A549 (cell line): ENCODE measurements around the gene SLC6A7. TPM values are rescaled to one million over a fixed set of nuclear protein-coding genes. Genes with fewer than 3 reads are reported as not detected.
A peak's percentile ranks its signal among the peaks of the same experiment; 100 is the strongest.

Experiments
- ATAC-seq, 2 experiments: fragments of 200-7000 bp in 1 of 2; fragments of >200 bp in 1 of 2; cut with Nextera tagmentation in 1 of 2; cut with Tn5 transposase in 1 of 2; 3 replicates each; pipeline versions ENCODE4 v1.8.0 to v1.9.1; 2018 to 2020; ENCODE audit warnings: mild to moderate bottlenecking in 1 of 2, moderate library complexity in 1 of 2
- CTCF ChIA-PET: fragments of 300-600 bp; sonication (Branson Sonifier 250); formaldehyde crosslinking; extraction: SDS; loops from one replicate; lab custom pipeline; 2021; ENCODE audit warnings: antibody characterized with exemption, inconsistent platforms; lab: Yijun Ruan, JAX
- POLR2A ChIA-PET: fragments of 350-600 bp; formaldehyde crosslinking; extraction: SDS; loops from one replicate; lab custom pipeline; 2021; ENCODE audit warnings: antibody characterized with exemption, inconsistent platforms; lab: Yijun Ruan, JAX
- DNase-seq, 2 experiments: peaks; one replicate each; pipeline versions ENCODE4 v3.0.0 to v3.0.0-alpha.2; 2011 to 2016; ENCODE audit warnings: low read depth in 1 of 2, low spot score in 1 of 2
- FAIRE-seq: peaks from 2 replicates; lab custom pipeline; 2011; peaks lifted over from hg19 to GRCh38; lab: Jason Lieb, UNC
- H3K27ac ChIP-seq, 2 experiments: fragments of >200 bp; sonication (Bioruptor Twin); formaldehyde crosslinking; 3 replicates each; pipeline ENCODE4 v1.5.1; 2016 to 2017
- H3K4me1 ChIP-seq: fragments of >200 bp; sonication (Bioruptor Twin); formaldehyde crosslinking; 3 replicates; pipeline ENCODE4 v1.6.1; 2016
- H3K4me2 ChIP-seq: fragments of >200 bp; sonication (Bioruptor Twin); formaldehyde crosslinking; 3 replicates; pipeline ENCODE4 v1.6.1; 2016
- H3K4me3 ChIP-seq: fragments of >200 bp; sonication (Bioruptor Twin); formaldehyde crosslinking; 3 replicates; pipeline ENCODE4 v1.5.1; 2016
- H3K9me3 ChIP-seq: fragments of >200 bp; sonication (Bioruptor Twin); formaldehyde crosslinking; 3 replicates; pipeline ENCODE4 v1.6.1; 2016
- ATOH8 ChIP-seq: fragments of 250-450 bp; sonication (Bioruptor Pico); IDR thresholded peaks from 2 replicates; pipeline ENCODE4 v1.5.0; 2020; ENCODE audit warnings: low read depth, mild to moderate bottlenecking, moderate library complexity
- BCL3 ChIP-seq: fragments of >200 bp; sonication (Bioruptor Twin); formaldehyde crosslinking; IDR thresholded peaks from 3 replicates; pipeline ENCODE4 v1.6.1; 2016
- BHLHE40 ChIP-seq: IDR thresholded peaks from 2 replicates; pipeline ENCODE4 v1.6.1; 2012; ENCODE audit warnings: low read depth, low read length, inconsistent platforms
- CHD2 ChIP-seq: fragments of 150-350 bp; IDR thresholded peaks from 2 replicates; pipeline ENCODE4 v1.6.1; 2014; ENCODE audit warnings: low read length; ENCODE audit not compliant: partially characterized antibody
- CTCF ChIP-seq: fragments of >200 bp; sonication (Bioruptor Twin); formaldehyde crosslinking; IDR thresholded peaks from 3 replicates; pipeline ENCODE4 v1.5.1; 2016
- E2F6 ChIP-seq: IDR thresholded peaks from 2 replicates; pipeline ENCODE4 v1.6.1; 2012; ENCODE audit warnings: low read depth, borderline replicate concordance
- EHF ChIP-seq: fragments of 250-450 bp; sonication (Bioruptor Pico); IDR thresholded peaks from 2 replicates; pipeline ENCODE4 v1.5.0; 2020; ENCODE audit warnings: mild to moderate bottlenecking
- FOSB ChIP-seq: fragments of 250-450 bp; sonication (Bioruptor Pico); IDR thresholded peaks from 2 replicates; pipeline ENCODE4 v1.5.0; 2020; ENCODE audit warnings: mild to moderate bottlenecking, moderate library complexity
- FOSL2 ChIP-seq, 2 experiments: fragments of 450-650 bp in 1 of 2; fragments of >200 bp in 1 of 2; sonication (Bioruptor Twin) in 1 of 2; formaldehyde crosslinking; IDR thresholded peaks; 2 replicates each; pipeline versions ENCODE4 v1.5.0 to v1.6.1; 2016 to 2020; ENCODE audit warnings: mild to moderate bottlenecking in 1 of 2, moderate library complexity in 1 of 2
- GATA3 ChIP-seq: IDR thresholded peaks from 2 replicates; pipeline ENCODE4 v1.6.1; 2012; ENCODE audit warnings: borderline replicate concordance
- HDAC2 ChIP-seq: fragments of 200-600 bp; sonication (generic); IDR thresholded peaks from 2 replicates; pipeline ENCODE4 v1.6.1; 2016
- HMGXB4 ChIP-seq: fragments of 250-450 bp; sonication (Bioruptor Pico); IDR thresholded peaks from 2 replicates; pipeline ENCODE4 v1.5.0; 2021; ENCODE audit warnings: mild to moderate bottlenecking, moderate library complexity, borderline replicate concordance
- HOXA7 ChIP-seq: fragments of 250-450 bp; sonication (Bioruptor Pico); IDR thresholded peaks from 2 replicates; pipeline ENCODE4 v1.5.0; 2020; ENCODE audit warnings: mild to moderate bottlenecking, moderate library complexity
- HOXB13 ChIP-seq: fragments of 250-450 bp; sonication (Bioruptor Pico); IDR thresholded peaks from 2 replicates; pipeline ENCODE4 v1.5.0; 2020; ENCODE audit warnings: low read depth, mild to moderate bottlenecking, moderate library complexity
- HOXB5 ChIP-seq: fragments of 250-450 bp; sonication (Bioruptor Pico); IDR thresholded peaks from 2 replicates; pipeline ENCODE4 v1.5.0; 2020; ENCODE audit warnings: mild to moderate bottlenecking, moderate library complexity
- JUNB ChIP-seq: fragments of >200 bp; sonication (Bioruptor Twin); formaldehyde crosslinking; IDR thresholded peaks from 2 replicates; pipeline ENCODE4 v1.6.1; 2016
- MAX ChIP-seq: IDR thresholded peaks from 2 replicates; pipeline ENCODE4 v1.6.1; 2012
- NFE2L2 ChIP-seq: fragments of 150-350 bp; conservative IDR thresholded peaks from 2 replicates; pipeline ENCODE4 v1.6.1; 2014; ENCODE audit warnings: low read length
- PBX3 ChIP-seq: IDR thresholded peaks from 2 replicates; pipeline ENCODE4 v1.6.1; 2012
- RCOR1 ChIP-seq: fragments of 150-350 bp; IDR thresholded peaks from 2 replicates; pipeline ENCODE4 v1.6.1; 2014; ENCODE audit warnings: antibody characterized with exemption, low read length, low read depth
- RFX5 ChIP-seq: fragments of 450-650 bp; IDR thresholded peaks from 2 replicates; pipeline ENCODE4 v1.7.1; 2014; ENCODE audit warnings: antibody characterized with exemption, mild to moderate bottlenecking, moderate library complexity
- USF2 ChIP-seq: fragments of 450-650 bp; IDR thresholded peaks from 2 replicates; pipeline ENCODE4 v1.6.1; 2014; ENCODE audit warnings: antibody characterized with exemption
- ZFP36 ChIP-seq: fragments of 450-650 bp; IDR thresholded peaks from 2 replicates; pipeline ENCODE4 v1.6.1; 2014; ENCODE audit warnings: borderline replicate concordance; ENCODE audit not compliant: partially characterized antibody
- ZSCAN20 ChIP-seq: fragments of 250-450 bp; sonication (Bioruptor Pico); IDR thresholded peaks from 2 replicates; pipeline ENCODE4 v1.8.0; 2022; ENCODE audit warnings: mild to moderate bottlenecking, moderate library complexity
- WGBS: methylation state at CpG from one replicate; pipeline ENCODE4 v1.1.6; 2017; ENCODE audit errors: missing lambda C conversion rate; 5-methylcytosine and 5-hydroxymethylcytosine counted together
- polyA plus RNA-seq, 4 experiments: library from polyadenylated mRNA; depleted of rRNA in 3 of 4; stranded (reverse); fragments of >200 nt; fragmentation: RNase III in 1 of 4; extraction: RNeasy Plus Mini Kit Qiagen cat#74134 plus additional on column Dnase treatment in 1 of 4; gene quantifications; 2 replicates in 3 of 4; 3 replicates in 1 of 4; pipeline ENCODE4 v1.2.3, GENCODE V29; 2011 to 2017

The SLC6A7 gene
- polyA plus RNA-seq, 2 of the 4 experiments (the other 2 are of a cell fraction) = not detected

GRCh38 chr5:150209099-150209635 lies 19.3 kb downstream of the SLC6A7 start:
- H3K27ac ChIP-seq = peak overlapping the region in 1 of 2 experiments; percentile 66; a peak in 3 of 6 replicates
- WGBS = 83% methylated on average over 21 of the region's 21 CpGs
- no peak overlapping the region for H3K4me3 ChIP-seq
- FAIRE-seq = no peak
- TF ChIP-seq BHLHE40 (no peak), BCL3 (no peak), ATOH8 (CRISPR knock-in tag) (no peak), ZSCAN20 (CRISPR knock-in tag) (no peak), FOSL2 (IDR thresholded peaks at IDR 0.05) (no peak), FOSL2 (CRISPR knock-in tag; IDR thresholded peaks at IDR 0.05) (no peak), FOSB (CRISPR knock-in tag) (no peak)
- DNase-seq = peak in 1 of 2 experiments; percentile 11
- POLR2A ChIA-PET = no interaction called here
- peaks cover 7% of the 10 kb centered on the region; the same call in 1 of the 3 replicates for H3K4me1 ChIP-seq
- peak in 1 of 2 experiments; percentile 35; a peak in 2 of 6 replicates for ATAC-seq
- CTCF ChIA-PET = interaction anchor here (1.2 to 6.7 kb wide), 5 partner anchors 8 to 375 kb away, joined by 3 to 57 read pairs (median 4); partner anchors contain the start of gene ARSI
- H3K9me3 ChIP-seq = no peaks in the 10 kb centered on the region
- peak overlapping the region; percentile 19; the same call in 1 of the 3 replicates for H3K4me2 ChIP-seq

GRCh38 chr5:150210644-150211043 lies 20.8 kb downstream of the SLC6A7 start:
- TF ChIP-seq RFX5 = no peak
- TF ChIP-seq HDAC2 = no peak
- TF ChIP-seq HMGXB4 (CRISPR knock-in tag) = no peak
- TF ChIP-seq PBX3 = no peak
- no peak for TF ChIP-seq ZFP36
- TF ChIP-seq EHF = no peak
- TF ChIP-seq NFE2L2 = no peak
- no peak for TF ChIP-seq RCOR1
- no peak for TF ChIP-seq CTCF
- no peak for TF ChIP-seq CHD2
- TF ChIP-seq GATA3 = no peak
- no peak for TF ChIP-seq HOXB5 (CRISPR knock-in tag)
- TF ChIP-seq MAX = no peak
- TF ChIP-seq E2F6 = no peak
- TF ChIP-seq HOXB13 (CRISPR knock-in tag) = no peak
- TF ChIP-seq JUNB = no peak
- TF ChIP-seq BHLHE40 = no peak
- TF ChIP-seq HOXA7 (CRISPR knock-in tag) = no peak
- TF ChIP-seq USF2 = no peak
- TF ChIP-seq ATOH8 (CRISPR knock-in tag) = no peak
- no peak for DNase-seq
- no peak for ATAC-seq
- H3K4me3 ChIP-seq = no peak overlapping the region
- ChIA-PET CTCF (interaction anchor here (0.7 to 2.5 kb wide), 7 partner anchors 10 to 377 kb away, joined by 3 to 5 read pairs (median 3); no protein-coding TSS in a partner anchor), POLR2A (no interaction called here)
- FAIRE-seq = no peak
- 70% methylated on average over 6 of the region's 6 CpGs for WGBS
- no peaks in the 10 kb centered on the region for H3K9me3 ChIP-seq
- no peak overlapping the region for H3K27ac ChIP-seq
- H3K4me2 ChIP-seq = no peak overlapping the region
- H3K4me1 ChIP-seq = peaks cover 7% of the 10 kb centered on the region; the same call in 1 of the 3 replicates
